Measurements from ENCODE around the gene RBP4. TPM values are rescaled to one million over a fixed set of nuclear protein-coding genes. Genes with fewer than 3 reads are reported as not detected.

RBP4 gene
- polyA plus RNA-seq (2013, experiment 1 of 2; ENCODE audit: insufficient read length) = 8.5 TPM
- polyA plus RNA-seq (2013, experiment 2 of 2; ENCODE audit: insufficient read length) = 3.9 TPM

DNA sequence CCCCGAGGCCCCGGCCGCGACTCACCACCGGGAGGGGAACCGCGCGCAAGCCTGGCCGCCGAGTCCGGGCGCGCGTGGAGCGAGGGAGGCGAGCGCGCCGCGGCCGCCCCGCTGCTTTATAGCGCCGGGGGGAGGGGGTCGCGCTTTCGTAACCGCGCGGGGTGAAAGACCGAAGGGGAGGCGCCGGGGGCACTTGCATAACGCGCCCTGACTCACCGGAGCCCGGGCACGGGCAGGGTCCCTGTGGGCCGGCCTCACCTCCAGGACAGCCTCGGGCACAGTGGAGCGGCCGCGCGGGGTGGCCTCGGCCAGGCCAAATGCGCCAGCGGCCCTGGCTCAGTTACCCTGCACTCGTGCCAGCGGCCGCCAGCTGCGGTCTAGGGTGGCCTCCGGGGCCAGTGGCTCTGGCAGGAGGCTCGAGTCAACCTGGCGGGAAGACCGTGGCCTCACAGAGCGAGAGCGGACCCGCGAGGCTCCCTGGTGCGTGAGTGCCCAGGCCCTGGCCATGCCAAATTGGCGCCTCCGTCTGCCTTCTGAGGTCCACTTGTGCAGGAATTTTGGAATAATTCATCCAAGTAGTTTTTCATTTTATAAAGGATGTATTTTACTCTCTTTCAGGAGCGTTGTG lies at the start of gene RBP4:
TSS of gene RBP4 (minus strand) at position 90 of the 628 bp plus-strand sequence. CDS start 207 bp downstream, outside the sequence.
- DNase-seq = peak; percentile 13

DNA sequence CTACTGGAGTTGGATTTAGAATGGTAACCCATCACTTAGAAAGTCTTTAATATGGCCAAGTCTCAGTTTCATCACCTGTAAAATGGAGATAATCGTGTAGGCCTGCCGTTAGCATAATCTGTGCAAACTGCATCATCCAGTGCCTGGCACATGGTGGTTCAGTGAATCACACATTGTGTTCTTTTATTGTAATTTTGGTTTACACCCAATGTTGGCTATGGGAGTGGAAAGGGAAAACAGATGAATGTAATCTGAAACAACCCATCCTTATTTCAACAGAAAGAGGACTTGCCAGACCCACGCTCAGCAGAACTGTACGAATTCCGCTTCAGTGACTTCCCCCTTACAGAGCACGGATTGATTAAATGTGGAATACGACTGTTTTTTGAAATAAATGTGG lies 38.8 kb upstream of the RBP4 start:
- no peak for DNase-seq

DNA sequence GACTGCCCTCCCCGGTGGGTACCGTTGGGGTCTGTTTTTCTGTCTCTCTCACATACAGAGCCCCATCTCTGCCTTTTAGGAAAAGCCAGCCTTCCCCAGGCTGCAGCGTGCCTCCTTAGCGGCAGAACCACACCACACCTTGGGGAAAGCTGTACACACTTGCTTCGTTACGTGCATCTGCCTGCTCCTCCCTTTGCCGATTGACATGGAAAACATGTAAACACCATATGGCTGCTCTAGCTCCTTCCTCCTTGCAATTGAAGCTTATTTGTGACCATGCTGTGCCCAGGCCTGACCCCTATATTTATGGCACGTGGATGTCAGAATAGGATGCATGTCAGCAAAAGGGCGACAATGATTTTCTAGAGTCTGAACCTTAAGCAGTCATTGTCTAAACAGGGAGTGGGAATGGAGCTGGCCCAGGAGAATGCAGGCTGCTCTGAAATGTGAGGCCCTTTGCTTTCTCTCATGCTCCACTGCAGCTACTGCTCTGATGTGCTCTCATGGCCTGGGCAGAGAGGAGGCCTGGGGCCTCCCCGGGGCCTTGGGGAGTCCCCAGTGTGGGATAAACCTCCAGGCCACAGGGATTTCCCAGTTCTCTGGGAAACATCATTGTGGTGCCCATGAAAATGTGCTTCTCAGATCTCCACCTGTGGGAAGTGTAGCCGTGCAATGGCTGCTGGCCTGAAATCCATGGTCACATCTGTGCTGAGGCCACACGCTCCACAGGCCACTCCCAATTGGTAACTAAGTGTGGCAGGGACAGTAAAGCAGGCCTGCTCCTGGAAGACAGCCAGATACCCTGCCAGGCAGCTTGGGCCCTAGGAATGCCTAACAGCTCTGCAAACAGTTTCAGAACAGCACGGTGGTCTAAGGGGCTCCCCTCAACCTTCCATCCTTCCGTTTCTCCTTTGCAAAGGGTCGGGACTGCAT lies 29.9 kb upstream of the RBP4 start:
- DNase-seq = no peak

DNA sequence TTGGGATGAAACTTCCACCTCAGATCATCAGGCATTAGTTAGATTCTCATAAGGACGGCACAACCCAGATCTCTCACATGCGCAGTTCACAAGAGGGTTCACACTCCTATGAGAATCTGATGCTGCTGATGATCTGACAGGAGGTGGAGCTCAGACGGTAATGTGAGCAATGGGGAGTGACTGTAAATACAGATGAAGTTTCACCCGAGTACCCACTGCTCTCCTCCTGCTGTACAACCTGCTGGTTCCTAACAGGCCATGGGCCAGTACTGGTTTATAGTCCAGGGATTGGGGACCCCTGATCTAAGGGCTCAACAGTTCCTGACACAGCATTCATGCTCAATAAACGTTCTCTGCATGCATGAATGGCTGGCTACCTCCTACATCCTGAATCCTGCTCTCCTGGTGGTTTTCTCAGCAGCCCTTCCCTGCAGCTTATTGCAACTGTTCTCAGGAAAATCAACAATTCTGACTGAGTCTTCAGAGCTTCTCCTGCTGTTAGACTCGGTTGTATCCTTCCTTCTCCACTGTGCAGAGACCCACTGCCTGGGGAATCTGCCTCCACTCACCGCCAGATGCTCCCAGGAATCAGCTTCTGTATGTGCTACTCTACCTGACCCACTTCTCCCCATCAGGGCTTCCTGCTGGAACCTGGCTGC lies 28.7 kb upstream of the RBP4 start:
- no peak for DNase-seq

DNA sequence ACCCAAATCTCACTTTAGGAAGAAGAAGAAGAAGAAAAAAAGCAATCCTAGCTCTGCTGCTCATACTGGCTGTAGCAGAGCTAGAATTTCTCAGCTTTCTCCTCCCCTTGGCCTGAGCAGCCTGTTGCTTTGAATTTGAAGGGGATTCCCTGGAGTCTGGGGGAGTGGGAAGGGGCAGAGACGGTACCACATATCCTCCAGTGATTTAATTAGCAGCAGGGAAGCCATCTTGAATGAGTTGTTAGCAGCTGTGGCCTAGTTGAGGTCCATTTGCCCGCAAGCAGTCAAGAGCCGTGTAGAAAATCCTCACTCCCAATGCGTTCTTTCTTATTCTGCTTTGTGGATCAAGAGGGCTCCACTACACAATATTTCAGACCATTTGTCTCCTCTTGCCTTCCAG lies 27.8 kb upstream of the RBP4 start:
- DNase-seq = no peak

DNA sequence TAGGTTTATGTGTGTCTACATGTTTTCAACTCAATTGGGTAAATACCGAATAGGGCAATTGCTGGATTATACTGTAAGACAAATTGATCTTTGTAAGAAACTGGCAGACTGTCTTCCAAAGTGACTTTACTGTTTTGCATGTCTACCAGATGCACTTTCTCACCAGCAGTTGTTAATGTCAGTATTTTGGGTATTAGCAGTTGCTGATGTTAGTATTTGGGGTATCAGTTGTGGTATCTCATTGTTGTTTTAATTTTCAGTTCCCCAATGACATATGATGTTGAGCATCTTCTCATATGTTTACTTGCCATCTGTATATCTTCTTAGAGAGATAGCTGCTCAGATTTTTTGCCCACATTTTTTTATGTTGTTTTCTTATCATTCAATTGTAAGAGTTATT lies 21.9 kb upstream of the RBP4 start:
- no peak for DNase-seq

DNA sequence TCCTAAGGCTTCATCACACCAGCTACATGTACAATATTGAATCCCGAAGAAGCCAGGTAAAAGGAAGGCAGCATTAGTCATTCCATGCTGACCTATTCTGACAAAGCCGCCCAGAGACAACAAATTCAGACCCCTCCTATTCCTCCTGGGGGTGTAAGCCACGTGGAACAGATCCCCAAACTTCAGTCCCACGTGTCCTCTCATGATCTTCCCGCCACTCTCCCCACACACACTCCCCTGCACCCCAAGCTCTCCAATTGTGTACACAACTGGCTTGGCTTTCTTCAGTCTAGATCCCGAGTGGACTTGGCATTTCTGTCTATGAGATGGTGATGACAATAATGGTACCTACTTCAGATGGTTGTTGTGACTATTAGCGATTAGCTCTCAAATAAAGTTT lies 19.9 kb upstream of the RBP4 start:
- no peak for DNase-seq

DNA sequence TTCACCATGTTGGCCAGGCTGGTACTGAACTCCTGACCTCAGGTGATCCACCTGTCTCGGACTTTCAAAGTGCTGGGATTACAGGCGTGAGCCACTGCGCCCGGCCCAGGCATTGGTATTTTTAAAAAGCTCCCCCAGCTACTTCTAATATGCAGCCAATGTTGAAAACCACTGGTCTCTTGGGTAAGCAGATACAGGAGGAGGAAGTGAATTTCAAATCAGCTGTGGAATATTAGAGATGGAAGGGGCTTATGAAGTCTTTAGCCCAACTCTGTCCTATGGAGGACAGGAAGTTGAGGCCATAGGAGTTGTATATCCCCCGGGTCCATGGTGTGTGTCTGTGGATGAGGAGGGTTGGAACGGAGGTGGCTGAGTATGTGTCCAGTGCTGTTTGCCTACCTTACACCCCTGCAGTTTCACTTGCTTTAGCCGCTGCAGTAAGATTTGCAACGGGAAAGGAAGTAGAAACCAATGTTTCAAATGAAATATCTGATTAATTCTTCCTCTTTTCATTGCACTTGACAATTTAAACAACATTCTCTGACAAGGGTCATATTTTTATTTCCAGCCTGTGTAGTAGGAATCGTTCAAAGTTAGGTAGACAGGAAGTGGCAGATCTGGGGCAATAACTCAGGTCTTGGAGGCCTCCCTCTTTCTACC lies 14.7 kb upstream of the RBP4 start:
- no peak for DNase-seq

DNA sequence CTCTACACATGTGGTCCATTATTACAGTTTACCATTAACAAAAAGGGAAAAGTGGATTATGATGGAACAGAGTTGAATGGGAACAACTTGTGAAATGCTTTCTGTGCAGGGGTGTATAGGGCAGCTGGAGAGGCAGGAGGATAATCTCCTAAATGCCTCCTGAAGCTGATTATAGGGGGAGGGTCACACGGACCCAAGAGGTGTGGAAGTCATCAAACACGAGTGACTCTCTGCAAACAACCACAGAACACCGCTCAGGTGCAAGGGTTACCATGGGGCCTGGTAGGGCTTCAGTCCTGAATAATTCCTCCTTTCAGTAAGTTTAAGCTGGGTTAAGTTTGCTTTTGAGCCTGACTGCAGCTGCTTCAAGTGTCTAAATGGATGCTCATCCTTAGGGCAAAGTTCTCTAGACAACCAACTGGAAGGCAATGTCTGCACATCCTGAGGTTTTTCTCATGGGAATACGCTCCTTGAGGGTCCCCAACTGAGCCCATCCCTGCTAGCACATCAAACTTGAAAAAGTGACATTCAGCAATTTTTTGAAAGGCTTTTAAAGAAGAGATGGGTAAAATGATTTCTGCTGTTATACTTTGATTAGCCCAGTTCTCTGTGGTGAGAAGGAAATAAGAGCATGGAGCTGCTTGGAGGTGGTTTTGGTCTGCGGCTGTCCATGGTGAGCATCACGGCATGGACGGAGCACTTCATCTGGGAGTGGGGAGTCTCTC lies 13.2 kb upstream of the RBP4 start:
- no peak for DNase-seq

DNA sequence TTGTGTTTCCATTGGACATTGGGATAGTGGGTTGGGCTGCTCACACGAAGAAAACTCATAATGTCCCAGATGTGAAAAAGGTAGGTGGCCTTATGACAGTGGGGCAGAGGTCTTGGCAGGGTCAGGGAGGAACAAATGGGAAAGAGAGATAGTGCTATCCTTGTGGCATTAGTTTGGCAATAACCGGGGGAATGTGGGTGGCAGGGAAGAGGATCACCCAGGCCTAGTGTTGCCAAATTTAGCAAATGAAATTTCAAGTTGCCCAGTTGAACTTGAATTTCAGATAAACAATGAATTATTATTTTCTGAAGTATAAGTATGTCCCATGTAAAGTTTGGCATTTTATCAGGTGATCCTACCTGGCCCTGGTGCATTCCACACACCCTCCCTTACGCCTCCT lies 12.1 kb upstream of the RBP4 start:
- no peak for DNase-seq

DNA sequence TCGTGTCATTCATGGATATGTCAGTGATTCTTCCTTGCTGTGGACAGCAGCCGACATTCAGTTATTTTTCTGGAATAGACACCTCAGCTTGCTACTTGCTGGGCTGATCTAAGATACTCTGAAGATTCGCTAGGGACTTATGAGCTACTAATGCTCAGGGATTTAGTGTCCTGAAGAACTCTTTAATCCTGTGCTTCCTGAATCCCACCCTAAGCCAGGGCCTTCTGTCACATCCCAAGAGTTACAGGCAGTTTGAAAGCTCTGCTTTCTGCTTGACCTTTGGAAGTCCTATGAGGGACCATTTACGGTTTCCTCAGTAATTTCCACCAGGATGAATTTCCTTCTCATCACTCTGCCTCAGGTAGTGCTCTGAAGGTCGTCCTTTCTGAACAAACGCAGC lies 11.3 kb upstream of the RBP4 start, which contains the start of gene PDE6C:
TSS of gene PDE6C (plus strand) at position 227 of the 400 bp plus-strand sequence. CDS start 189 bp downstream, outside the sequence.
- no peak for DNase-seq

DNA sequence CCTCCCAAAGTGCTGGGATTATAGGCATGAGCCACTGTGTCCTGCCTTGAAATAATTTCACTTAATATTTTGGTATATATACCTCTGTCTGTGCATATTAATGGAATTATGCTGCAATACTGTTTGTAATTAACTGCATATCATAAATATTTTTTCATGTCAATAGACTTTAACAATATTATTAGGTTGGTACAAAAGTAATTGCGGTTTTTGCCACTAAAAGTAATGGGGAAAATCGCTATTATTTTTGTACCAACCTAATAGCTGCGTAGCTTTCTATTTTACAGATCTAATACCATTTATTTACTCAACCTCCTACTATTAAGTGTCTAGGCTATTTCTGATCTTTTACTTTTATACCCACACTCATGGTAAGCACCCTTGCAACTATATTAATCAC lies 7.4 kb upstream of the RBP4 start:
- no peak for DNase-seq

DNA sequence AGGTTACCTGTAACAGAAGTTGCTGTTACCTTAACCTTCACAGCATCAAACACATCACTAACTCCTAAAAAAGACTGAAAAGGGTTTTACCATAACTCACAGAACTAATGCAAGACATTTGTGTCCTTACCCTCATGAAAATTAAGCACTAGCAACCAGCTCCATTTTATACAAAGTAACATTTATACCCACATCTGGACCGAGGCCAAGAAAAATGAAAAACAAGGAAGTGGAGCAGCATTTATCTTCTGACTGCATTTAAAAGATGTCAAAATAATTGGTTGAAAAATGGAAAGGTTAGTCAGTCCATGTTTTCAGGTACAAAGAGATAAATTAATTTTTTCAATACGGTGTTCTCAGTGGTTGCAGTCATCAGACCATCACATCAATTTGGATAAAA lies 3.1 kb upstream of the RBP4 start:
- peak; percentile 9 for DNase-seq

DNA sequence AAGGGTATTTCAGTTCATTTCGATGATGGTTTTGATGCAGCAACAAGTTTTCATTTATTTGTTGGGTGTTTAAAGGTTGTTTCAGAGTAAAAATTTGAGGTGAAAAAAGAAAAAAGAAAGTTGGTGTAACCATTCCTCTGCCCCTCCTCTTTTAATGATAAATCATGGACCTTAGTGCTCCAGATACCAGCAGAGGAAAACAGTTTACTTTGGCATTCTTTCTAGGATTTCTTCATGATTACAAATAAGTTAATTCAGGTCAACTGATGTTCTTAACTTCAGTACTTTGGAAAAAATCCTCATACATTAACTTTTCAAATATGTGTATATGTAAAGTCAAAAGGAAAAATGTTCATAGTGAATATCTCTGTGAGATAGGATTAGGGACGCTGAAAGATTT lies 2.0 kb upstream of the RBP4 start:
- DNase-seq = no peak

DNA sequence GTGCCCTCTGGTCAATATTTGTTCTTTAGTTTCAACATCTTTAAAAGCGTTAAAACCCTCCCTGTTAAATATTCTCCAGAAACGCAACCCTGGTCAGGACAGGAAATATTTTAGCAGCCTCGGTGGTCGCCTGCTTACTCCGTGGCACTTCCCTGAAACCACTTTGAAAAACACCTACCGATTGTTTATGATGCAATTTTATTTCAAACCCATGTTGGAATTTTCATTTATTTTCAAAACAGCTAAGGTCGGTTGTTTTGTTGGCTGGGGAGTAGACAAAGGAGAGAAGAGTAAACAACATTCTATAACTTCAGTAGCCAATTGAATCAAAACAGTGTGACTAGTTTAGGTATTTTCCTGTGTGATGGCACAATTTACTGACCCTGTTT lies 733 bp upstream of the RBP4 start:
- DNase-seq = no peak

DNA sequence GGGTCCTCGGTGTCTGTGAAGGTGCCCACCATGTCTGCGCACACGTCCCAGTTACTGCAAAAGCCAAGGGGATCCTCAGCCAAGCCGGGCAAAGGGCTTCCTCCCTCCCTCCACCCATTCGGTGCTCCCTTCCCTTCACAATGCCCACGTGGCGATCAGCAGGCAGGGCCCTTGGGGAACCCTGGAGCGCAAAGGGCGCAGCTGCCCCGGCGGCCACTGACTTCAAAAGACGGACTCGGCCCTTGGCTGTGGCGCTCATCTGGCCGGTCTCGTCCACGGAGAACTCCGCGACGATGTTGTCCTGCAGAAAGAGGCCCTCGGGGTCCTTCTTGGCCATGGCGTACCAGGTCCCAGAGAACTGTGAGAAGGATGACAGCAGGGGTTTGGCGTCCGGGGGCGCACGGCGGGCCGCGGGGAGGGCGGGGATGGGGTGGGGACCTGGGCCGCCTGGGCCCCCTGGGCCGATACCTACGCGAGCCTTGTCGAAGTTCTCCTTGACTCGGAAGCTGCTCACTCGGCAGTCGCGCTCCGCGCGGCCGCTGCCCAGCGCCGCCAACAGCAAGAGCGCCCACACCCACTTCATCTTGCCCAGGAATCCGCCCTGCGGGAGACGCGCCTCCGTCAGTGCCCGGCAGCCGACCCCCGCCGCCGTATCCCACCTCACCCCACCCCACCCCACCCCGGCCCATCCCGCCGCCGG lies 439 bp downstream of the RBP4 start:
- peak; percentile 54 for DNase-seq

DNA sequence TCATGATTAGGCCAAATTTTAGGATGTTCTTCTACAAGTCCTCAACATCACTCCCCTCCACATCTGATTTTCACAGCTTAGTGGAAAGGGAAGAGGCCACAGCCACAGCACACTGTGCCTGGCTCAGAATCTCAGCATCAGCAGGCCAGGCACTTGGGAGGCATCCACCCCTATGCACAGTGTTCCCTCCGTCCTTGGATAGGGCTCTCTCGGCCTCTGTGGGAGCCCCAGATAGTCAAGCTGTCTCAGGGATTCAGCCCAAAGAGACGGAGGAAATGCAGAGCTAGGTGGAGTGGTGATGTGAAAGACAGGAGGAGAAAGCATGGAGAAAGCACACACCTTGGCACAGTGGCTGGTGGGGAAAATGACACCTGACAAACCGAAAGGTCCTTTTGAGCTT lies 1.3 kb downstream of the RBP4 start:
- DNase-seq = no peak

DNA sequence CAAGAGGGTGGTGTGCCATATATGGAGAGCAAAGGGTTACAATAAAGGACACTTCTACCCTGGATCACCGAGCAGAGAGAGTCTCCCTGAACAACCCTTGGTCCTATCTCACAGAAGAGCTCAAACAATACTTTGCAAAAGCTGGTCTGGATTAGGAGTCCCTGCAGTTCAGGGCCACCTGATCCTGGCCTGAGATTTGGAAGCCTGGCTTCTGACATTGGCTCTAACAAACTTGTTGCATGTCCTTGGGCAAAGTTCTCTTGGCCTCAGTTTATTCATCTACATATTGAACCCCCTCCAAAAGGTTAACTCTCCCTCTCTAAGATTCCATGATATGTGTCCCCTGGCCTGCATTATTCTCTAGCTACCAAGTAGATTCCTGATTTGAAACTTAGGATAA lies 1.7 kb downstream of the RBP4 start:
- DNase-seq = no peak

DNA sequence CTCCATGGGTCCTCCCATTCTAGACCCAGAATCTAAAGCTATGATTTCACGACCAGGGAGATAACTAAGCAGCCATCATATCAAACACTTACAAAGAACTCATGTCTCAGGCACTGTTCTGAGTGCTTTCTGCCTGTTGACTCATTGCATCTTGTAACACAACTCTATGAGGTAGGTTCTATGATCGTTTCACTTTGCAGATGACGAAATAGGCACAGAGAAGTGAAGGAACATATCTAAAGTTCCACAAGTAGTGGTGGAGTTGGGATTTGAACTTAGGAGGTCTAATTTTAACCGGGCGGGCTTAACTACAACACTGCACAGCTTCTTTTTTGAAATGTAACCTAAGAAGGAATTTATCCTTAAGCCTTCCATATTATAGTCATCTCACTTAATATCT lies 2.9 kb downstream of the RBP4 start:
- no peak for DNase-seq

DNA sequence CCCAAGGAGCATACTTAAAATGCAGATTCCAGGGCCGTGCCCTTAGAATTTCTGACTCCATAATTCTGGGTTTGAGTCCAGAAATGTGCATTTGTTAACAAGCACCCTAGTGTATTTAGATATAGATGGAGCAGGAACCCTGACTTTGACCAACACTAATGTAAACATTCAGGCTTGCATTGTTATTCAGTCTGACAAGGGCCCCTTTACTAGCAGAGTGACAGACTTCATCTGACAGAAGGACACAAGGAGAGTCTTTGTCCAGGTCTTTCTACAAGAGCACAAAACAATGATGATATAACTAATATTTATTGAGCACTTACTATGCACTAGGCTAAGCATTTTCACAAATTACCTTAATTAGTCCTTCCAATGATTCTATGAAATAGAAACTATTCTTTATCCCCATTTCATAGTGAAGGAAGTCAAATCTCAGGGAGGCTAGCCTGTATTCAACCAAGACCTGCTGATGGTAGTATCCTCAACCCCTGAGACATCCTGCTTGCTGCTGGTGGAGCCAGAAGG lies 3.9 kb downstream of the RBP4 start:
- DNase-seq = no peak

DNA sequence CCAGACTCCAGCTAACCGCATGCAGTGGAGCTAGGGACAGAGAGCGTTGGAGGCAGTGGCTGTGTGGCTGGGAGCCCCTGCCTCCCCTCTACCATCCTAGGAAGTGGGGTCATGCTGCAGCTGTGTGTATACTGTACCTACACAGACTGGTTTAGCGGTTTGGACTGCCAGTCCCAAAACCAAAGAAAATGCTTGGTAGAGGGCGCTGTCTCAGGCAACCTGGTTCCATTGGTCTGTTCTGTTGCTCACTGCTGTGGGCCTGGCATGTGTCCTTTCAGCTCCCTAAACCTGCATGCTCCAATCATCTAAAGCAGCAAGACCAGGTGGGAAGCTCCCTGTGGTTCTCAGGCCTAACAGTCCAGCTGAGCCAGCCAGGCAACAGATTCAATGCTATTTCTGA lies 4.5 kb downstream of the RBP4 start:
- DNase-seq = no peak

Measured in fibroblast of skin of back (primary cell).